ENCODE measurements around the gene PDZRN4.

The PDZRN4 gene

GRCh38 chr12:41462312-41462711, 274.2 kb downstream of the PDZRN4 start:
- DNase-seq, result no peak

DNA sequence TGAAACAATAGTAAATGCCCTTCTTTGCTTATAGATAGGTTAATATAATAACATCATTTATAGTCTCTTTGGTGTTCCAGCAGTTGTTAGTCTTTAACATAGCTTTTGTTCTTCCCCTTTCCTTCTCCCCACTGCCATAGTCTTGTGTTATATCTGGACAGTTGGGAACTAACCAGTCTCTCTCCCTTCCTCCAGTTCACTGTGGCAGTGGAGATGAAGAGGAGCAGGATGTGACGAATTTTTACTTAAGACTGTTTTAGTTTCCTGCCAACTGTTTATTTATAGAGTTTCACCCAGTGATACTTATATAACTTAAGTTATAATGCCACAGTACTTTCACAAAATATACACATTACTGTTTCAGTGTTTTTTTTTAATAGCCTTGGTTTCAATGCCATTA, 277.4 kb downstream of the PDZRN4 start:
- DNase-seq, result no peak

DNA sequence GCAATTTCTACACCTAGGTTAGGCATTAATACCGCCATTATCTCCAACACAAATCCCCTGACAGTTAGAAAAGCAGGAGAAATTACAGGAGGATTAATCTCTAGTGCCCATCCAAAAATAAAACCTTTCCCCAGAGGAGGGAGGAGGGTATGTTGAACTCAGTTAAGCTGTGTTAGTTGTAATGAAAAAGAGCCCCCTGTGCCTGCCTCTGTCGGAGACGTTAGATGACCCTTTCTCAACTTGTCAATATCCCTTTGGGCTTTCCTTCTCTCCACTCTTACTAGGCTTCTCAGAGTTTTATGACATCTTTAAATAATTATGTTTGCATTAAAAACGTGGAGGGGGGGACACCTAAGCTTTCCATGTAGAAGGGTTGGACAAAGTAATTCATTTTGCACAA, 278.2 kb downstream of the PDZRN4 start:
- DNase-seq, result no peak

DNA sequence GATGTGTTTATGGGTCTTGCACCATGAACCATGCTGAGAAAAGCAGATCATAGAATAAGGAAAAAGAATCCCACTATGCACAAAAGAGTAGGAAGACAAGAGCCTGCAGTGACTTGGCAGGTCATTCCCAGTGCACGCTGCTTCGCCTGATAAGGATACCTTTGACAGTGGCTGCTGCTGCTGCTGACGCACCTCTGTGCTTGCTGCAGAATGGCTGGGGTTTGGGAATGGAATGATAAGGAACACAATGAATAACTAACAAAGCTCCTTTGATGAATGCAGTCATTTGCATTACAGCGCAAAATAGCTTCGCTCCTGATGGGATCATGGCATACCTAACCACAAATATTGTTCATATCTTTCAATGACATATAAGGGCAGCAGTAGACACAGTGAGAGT, 278.7 kb downstream of the PDZRN4 start:
- DNase-seq, result no peak

GRCh38 chr12:41467591-41468325, 279.6 kb downstream of the PDZRN4 start:
- no peak for DNase-seq

- DNase-seq, result no peak
These were observed 280.2 kb downstream of the PDZRN4 start for GRCh38 chr12:41468341-41468740.

GRCh38 chr12:41468756-41469155, 280.6 kb downstream of the PDZRN4 start:
- DNase-seq, result no peak

DNA sequence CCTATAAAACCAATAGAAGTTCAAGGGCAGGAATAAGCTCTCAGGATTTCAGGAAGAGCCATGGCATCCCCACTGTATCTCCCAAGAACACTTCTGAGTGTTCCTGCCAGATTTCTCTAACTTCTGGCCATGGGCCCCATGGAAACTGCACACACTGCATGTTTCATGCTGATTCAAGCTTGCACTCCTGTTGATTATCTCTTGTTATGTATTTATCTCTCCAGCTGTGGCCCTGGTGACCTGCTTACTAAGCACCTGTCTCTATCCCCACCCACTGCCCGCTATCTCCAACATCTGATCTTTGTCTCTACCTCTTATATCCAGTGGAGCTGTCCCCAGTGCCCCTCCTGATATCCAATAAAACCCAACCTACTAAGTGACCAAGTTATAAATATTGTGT, 285.3 kb downstream of the PDZRN4 start:
- DNase-seq, result no peak

GRCh38 chr12:41474001-41474400, 285.9 kb downstream of the PDZRN4 start:
- no peak for DNase-seq

GRCh38 chr12:41476499-41477439, 288.6 kb downstream of the PDZRN4 start:
- DNase-seq, result no peak

GRCh38 chr12:41479426-41479825, 291.3 kb downstream of the PDZRN4 start:
- no peak for DNase-seq

- no peak for DNase-seq
These were observed 297.1 kb downstream of the PDZRN4 start for GRCh38 chr12:41485203-41485602.

GRCh38 chr12:41486718-41487117, 298.6 kb downstream of the PDZRN4 start:
- DNase-seq, result no peak

DNA sequence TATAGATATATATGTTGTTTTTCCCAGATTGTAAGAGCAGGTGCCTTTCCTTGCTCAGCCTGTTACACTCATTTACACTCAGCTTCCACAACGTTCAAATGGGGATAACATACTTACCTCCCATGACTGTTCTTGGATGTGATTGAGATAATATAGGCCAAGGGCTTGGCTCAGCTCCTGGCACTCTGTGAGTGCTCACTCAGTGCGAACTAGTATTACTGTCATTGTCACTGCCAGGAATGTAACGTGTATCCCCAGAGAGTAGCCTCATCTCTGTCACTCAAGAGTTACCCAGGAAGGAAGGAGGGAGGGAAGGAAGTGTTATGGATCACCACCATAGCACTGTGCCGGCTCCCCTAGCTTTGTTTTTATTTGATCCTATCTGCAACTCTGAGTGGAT, 307.9 kb downstream of the PDZRN4 start:
- no peak for DNase-seq

GRCh38 chr12:41497409-41497808, 309.3 kb downstream of the PDZRN4 start:
- DNase-seq, result no peak

GRCh38 chr12:41504976-41505375, 316.9 kb downstream of the PDZRN4 start:
- no peak for DNase-seq

GRCh38 chr12:41507286-41507685, 319.2 kb downstream of the PDZRN4 start:
- no peak for DNase-seq

GRCh38 chr12:41509271-41510055, 321.3 kb downstream of the PDZRN4 start:
- DNase-seq, result no peak

- DNase-seq, result no peak
These were observed 322.4 kb downstream of the PDZRN4 start for GRCh38 chr12:41510470-41510869.

DNA sequence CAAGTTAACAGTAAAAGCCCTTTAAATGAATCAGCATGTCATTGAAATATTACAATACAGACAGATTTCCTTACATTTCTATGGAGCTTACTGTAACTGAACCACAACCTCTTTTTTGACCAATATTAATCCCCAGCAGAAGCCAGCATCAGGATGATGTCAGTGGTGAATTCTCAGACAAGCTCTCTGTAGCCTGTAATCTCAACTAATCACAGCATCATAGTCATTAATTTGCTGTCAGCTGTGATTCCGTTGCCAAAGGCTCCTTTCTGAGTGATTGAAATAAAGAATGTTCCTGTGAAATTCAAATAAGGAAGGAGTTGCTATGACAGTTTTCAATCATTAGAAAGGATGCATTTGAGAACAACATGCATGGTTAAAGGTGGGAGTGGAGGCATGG, 323.1 kb downstream of the PDZRN4 start:
- DNase-seq, result no peak

DNA sequence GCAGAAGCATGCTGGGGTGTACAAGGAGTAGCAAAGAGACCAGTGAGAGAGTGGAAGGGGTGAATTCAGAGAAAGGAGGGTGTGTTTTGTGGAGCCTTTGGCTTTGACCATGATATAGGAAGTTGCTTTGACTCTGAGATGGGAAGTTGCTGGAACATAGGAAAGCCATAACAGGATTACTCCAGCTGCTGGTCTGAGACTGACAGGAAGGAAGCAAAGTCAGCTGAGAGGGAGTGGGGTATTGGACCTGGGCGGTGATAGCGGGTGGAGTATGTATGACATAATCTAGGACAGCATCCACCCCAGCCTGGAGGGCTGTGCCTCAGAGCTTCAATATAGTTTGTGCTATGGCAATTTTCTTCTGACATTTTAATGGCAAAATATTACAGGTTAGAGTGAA, 324.4 kb downstream of the PDZRN4 start:
- no peak for DNase-seq

GRCh38 chr12:41514021-41514777, 326.1 kb downstream of the PDZRN4 start:
- peak; percentile 5 to 43 for DNase-seq

DNA sequence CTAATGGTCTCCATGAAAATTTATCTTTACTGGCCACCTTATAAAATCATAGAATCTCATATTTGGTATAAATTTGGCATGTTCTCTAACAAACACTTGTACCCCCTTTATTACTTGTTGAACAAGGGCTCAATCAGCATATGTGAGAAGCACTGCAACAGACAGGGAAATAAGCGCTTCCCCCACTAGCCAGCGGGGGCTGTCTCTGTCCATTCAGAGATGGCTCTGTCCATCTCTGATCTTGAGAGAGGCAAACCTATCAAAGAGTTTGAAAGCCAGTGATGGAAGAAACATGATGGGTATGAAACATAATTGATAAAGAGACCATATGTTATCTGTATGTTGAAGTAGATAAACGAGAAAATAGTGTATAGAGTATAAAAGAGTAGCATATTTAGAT, 326.8 kb downstream of the PDZRN4 start:
- DNase-seq, result no peak
